AG08396 (cell line): ENCODE measurements around the gene ONECUT1.

ENCODE experiments used
- DNase-seq: peaks from one replicate; pipeline ENCODE4 v3.0.0; 2012; ENCODE audit warnings: low spot score, mixed read lengths

Gene ONECUT1

GRCh38 chr15:52731732-52732470 is 58.2 kb downstream of the ONECUT1 start:
- DNase-seq, result no peak

GRCh38 chr15:52731004-52731403 is 59.1 kb downstream of the ONECUT1 start:
- DNase-seq, result no peak

- DNase-seq, result no peak
These were observed 59.5 kb downstream of the ONECUT1 start for GRCh38 chr15:52730594-52730993.

- no peak for DNase-seq
These were observed 60.0 kb downstream of the ONECUT1 start for GRCh38 chr15:52730173-52730572.

- DNase-seq, result no peak
These were observed 61.2 kb downstream of the ONECUT1 start for GRCh38 chr15:52728899-52729298.

- DNase-seq, result no peak
These were observed 62.3 kb downstream of the ONECUT1 start for GRCh38 chr15:52727815-52728214.

GRCh38 chr15:52726195-52726594 is 63.9 kb downstream of the ONECUT1 start:
- no peak for DNase-seq

GRCh38 chr15:52718551-52718950 is 71.6 kb downstream of the ONECUT1 start:
- no peak for DNase-seq

- no peak for DNase-seq
These were observed 72.2 kb downstream of the ONECUT1 start for GRCh38 chr15:52717924-52718323.

- no peak for DNase-seq
These were observed 72.7 kb downstream of the ONECUT1 start for GRCh38 chr15:52717481-52717880.

GRCh38 chr15:52716536-52716935 is 73.6 kb downstream of the ONECUT1 start:
- DNase-seq, result no peak

GRCh38 chr15:52715411-52715810 is 74.7 kb downstream of the ONECUT1 start:
- no peak for DNase-seq

- no peak for DNase-seq
These were observed 75.2 kb downstream of the ONECUT1 start for GRCh38 chr15:52714968-52715367.

GRCh38 chr15:52710708-52711389 is 79.3 kb downstream of the ONECUT1 start:
- no peak for DNase-seq

GRCh38 chr15:52710050-52710707 is 80.0 kb downstream of the ONECUT1 start:
- no peak for DNase-seq

GRCh38 chr15:52709187-52709981 is 80.8 kb downstream of the ONECUT1 start:
- DNase-seq, result no peak
